ENCODE measurements around the gene ABHD2. TPM values are rescaled to one million over a fixed set of nuclear protein-coding genes. Genes with fewer than 3 reads are reported as not detected.
"Not testable (repeated sequence)": the region's sequence is repeated elsewhere in the genome, so short reads cannot be mapped to it uniquely, and the experiment has no call there.

ABHD2 gene
- total and polyA plus RNA-seq, 2 donors: 16.0 to 41.0 TPM

- H3K27ac ChIP-seq (ENCODE audit: low read depth): no peak overlapping the region
- no peak for DNase-seq (ENCODE audit: extremely low spot score)
- H3K4me3 ChIP-seq (ENCODE audit: low read depth, low read length): no peak overlapping the region
- 51% methylated on average over 4 of the region's 4 CpGs for WGBS
- H3K36me3 ChIP-seq (ENCODE audit: insufficient read depth): no peaks in the 10 kb centered on the region
- no peaks in the 10 kb centered on the region for H3K4me1 ChIP-seq (ENCODE audit: insufficient read depth)
Measured at GRCh38 chr15:89085289-89085926, 2.8 kb upstream of the ABHD2 start.

- WGBS: 69% methylated on average over 1 of the region's 1 CpG
- not testable (repeated sequence) for H3K4me1 ChIP-seq (ENCODE audit: insufficient read depth); DNase-seq (ENCODE audit: extremely low spot score); H3K4me3 ChIP-seq (ENCODE audit: low read depth, low read length); H3K27ac ChIP-seq (ENCODE audit: low read depth); H3K36me3 ChIP-seq (ENCODE audit: insufficient read depth)
Measured at GRCh38 chr15:89085933-89086332, 2.3 kb upstream of the ABHD2 start.

- not testable (repeated sequence) for H3K36me3 ChIP-seq (ENCODE audit: insufficient read depth); DNase-seq (ENCODE audit: extremely low spot score); H3K4me1 ChIP-seq (ENCODE audit: insufficient read depth); H3K4me3 ChIP-seq (ENCODE audit: low read depth, low read length); H3K27ac ChIP-seq (ENCODE audit: low read depth)
- WGBS: 98% methylated on average over 5 of the region's 5 CpGs
Measured at GRCh38 chr15:89086390-89086789, 1.9 kb upstream of the ABHD2 start.

- H3K27ac ChIP-seq (ENCODE audit: low read depth): peak overlapping the region; percentile 71
- H3K4me1 ChIP-seq (ENCODE audit: insufficient read depth): no peaks in the 10 kb centered on the region
- DNase-seq (ENCODE audit: extremely low spot score): no peak
- 62% methylated on average over 13 of the region's 13 CpGs for WGBS
- peak overlapping the region; percentile 12 for H3K4me3 ChIP-seq (ENCODE audit: low read depth, low read length)
- H3K36me3 ChIP-seq (ENCODE audit: insufficient read depth): no peaks in the 10 kb centered on the region
Measured at GRCh38 chr15:89087161-89087829, 961 bp upstream of the ABHD2 start.

- peak overlapping the region; percentile 77 for H3K4me3 ChIP-seq (ENCODE audit: low read depth, low read length)
- WGBS: 5% methylated on average over 44 of the region's 44 CpGs
- no peak for DNase-seq (ENCODE audit: extremely low spot score)
- peak overlapping the region; percentile 85 for H3K27ac ChIP-seq (ENCODE audit: low read depth)
- H3K36me3 ChIP-seq (ENCODE audit: insufficient read depth): no peaks in the 10 kb centered on the region
- H3K4me1 ChIP-seq (ENCODE audit: insufficient read depth): no peaks in the 10 kb centered on the region
Measured at GRCh38 chr15:89088605-89089315, 504 bp downstream of the ABHD2 start.

- WGBS: 90% methylated on average over 5 of the region's 5 CpGs
- Histone ChIP-seq H3K4me3 (ENCODE audit: low read depth, low read length) (peak overlapping the region; percentile 77), H3K4me1 (ENCODE audit: insufficient read depth) (no peaks in the 10 kb centered on the region), H3K36me3 (ENCODE audit: insufficient read depth) (no peaks in the 10 kb centered on the region), H3K27ac (ENCODE audit: low read depth) (peak overlapping the region; percentile 32)
- no peak for DNase-seq (ENCODE audit: extremely low spot score)
Measured at GRCh38 chr15:89089316-89090230, 1.3 kb downstream of the ABHD2 start.

GRCh38 chr15:89090791-89091626 lies 2.8 kb downstream of the ABHD2 start:
- no peaks in the 10 kb centered on the region for H3K36me3 ChIP-seq (ENCODE audit: insufficient read depth)
- no peak for DNase-seq (ENCODE audit: extremely low spot score)
- no peak overlapping the region for H3K4me3 ChIP-seq (ENCODE audit: low read depth, low read length)
- no peaks in the 10 kb centered on the region for H3K4me1 ChIP-seq (ENCODE audit: insufficient read depth)
- 39% methylated on average over 12 of the region's 12 CpGs for WGBS
- peak overlapping the region; percentile 62 for H3K27ac ChIP-seq (ENCODE audit: low read depth)

- H3K36me3 ChIP-seq (ENCODE audit: insufficient read depth): no peaks in the 10 kb centered on the region
- H3K4me3 ChIP-seq (ENCODE audit: low read depth, low read length): no peak overlapping the region
- DNase-seq (ENCODE audit: extremely low spot score): no peak
- H3K4me1 ChIP-seq (ENCODE audit: insufficient read depth): no peaks in the 10 kb centered on the region
- 80% methylated on average over 1 of the region's 1 CpG for WGBS
- H3K27ac ChIP-seq (ENCODE audit: low read depth): peak overlapping the region; percentile 69
Measured at GRCh38 chr15:89091627-89092220, 3.5 kb downstream of the ABHD2 start.

- WGBS: 95% methylated on average over 7 of the region's 7 CpGs
- H3K27ac ChIP-seq (ENCODE audit: low read depth): no peak overlapping the region
- no peak overlapping the region for H3K4me3 ChIP-seq (ENCODE audit: low read depth, low read length)
- H3K4me1 ChIP-seq (ENCODE audit: insufficient read depth): no peaks in the 10 kb centered on the region
- no peaks in the 10 kb centered on the region for H3K36me3 ChIP-seq (ENCODE audit: insufficient read depth)
- no peak for DNase-seq (ENCODE audit: extremely low spot score)
Measured at GRCh38 chr15:89093509-89093908, 5.3 kb downstream of the ABHD2 start.

- 91% methylated on average over 5 of the region's 5 CpGs for WGBS
- peaks cover 2% of the 10 kb centered on the region for H3K4me1 ChIP-seq (ENCODE audit: insufficient read depth)
- H3K4me3 ChIP-seq (ENCODE audit: low read depth, low read length): no peak overlapping the region
- H3K27ac ChIP-seq (ENCODE audit: low read depth): no peak overlapping the region
- H3K36me3 ChIP-seq (ENCODE audit: insufficient read depth): no peaks in the 10 kb centered on the region
- no peak for DNase-seq (ENCODE audit: extremely low spot score)
Measured at GRCh38 chr15:89095073-89095472, 6.8 kb downstream of the ABHD2 start.

- WGBS: 88% methylated on average over 8 of the region's 8 CpGs
- H3K4me1 ChIP-seq (ENCODE audit: insufficient read depth): peaks cover 2% of the 10 kb centered on the region
- H3K27ac ChIP-seq (ENCODE audit: low read depth): no peak overlapping the region
- DNase-seq (ENCODE audit: extremely low spot score): no peak
- no peak overlapping the region for H3K4me3 ChIP-seq (ENCODE audit: low read depth, low read length)
- no peaks in the 10 kb centered on the region for H3K36me3 ChIP-seq (ENCODE audit: insufficient read depth)
Measured at GRCh38 chr15:89095556-89095955, 7.3 kb downstream of the ABHD2 start.

- H3K36me3 ChIP-seq (ENCODE audit: insufficient read depth): no peaks in the 10 kb centered on the region
- H3K4me1 ChIP-seq (ENCODE audit: insufficient read depth): peaks cover 4% of the 10 kb centered on the region
- 58% methylated on average over 5 of the region's 5 CpGs for WGBS
- DNase-seq (ENCODE audit: extremely low spot score): no peak
- no peak overlapping the region for H3K27ac ChIP-seq (ENCODE audit: low read depth)
- no peak overlapping the region for H3K4me3 ChIP-seq (ENCODE audit: low read depth, low read length)
Measured at GRCh38 chr15:89096664-89097063, 8.4 kb downstream of the ABHD2 start.
